Measurements from ENCODE around the gene SLIT1.

SLIT1 gene

GRCh38 chr10:97127509-97127908 lies 58.2 kb downstream of the SLIT1 start:
- no peak for TF ChIP-seq ZBTB7A (IDR thresholded peaks at IDR 0.05; ENCODE audit: low read depth)
- peak; percentile 46 for TF ChIP-seq USF1 (IDR thresholded peaks at IDR 0.05)

- no peak for TF ChIP-seq RAD21 (IDR thresholded peaks at IDR 0.05; ENCODE audit: low read depth)
- no peak for TF ChIP-seq TAF1 (IDR thresholded peaks at IDR 0.05; ENCODE audit: low read depth)
- no peak for TF ChIP-seq USF1 (IDR thresholded peaks at IDR 0.05)
- TF ChIP-seq NFIC (IDR thresholded peaks at IDR 0.05) = no peak
- TF ChIP-seq TCF12 (IDR thresholded peaks at IDR 0.05; ENCODE audit: low read depth) = no peak
- TF ChIP-seq CEBPB (IDR thresholded peaks at IDR 0.05) = no peak
- TF ChIP-seq REST (IDR thresholded peaks at IDR 0.05; ENCODE audit: low read depth) = no peak
- no peak for TF ChIP-seq CREB1 (IDR thresholded peaks at IDR 0.05; ENCODE audit: low read depth)
Observed at GRCh38 chr10:97124211-97124610, 61.5 kb downstream of the SLIT1 start.

GRCh38 chr10:97123765-97124164 lies 62.0 kb downstream of the SLIT1 start:
- no peak for TF ChIP-seq ZBTB7A (IDR thresholded peaks at IDR 0.05; ENCODE audit: low read depth)
- no peak for TF ChIP-seq MAX (IDR thresholded peaks at IDR 0.05)
- no peak for TF ChIP-seq TCF12 (IDR thresholded peaks at IDR 0.05; ENCODE audit: low read depth)
- TF ChIP-seq TAF1 (IDR thresholded peaks at IDR 0.05; ENCODE audit: low read depth) = no peak
- TF ChIP-seq USF1 (IDR thresholded peaks at IDR 0.05) = no peak
- no peak for TF ChIP-seq REST (IDR thresholded peaks at IDR 0.05; ENCODE audit: low read depth)
- TF ChIP-seq FOXM1 (IDR thresholded peaks at IDR 0.05; ENCODE audit: borderline replicate concordance, low read depth) = no peak
- no peak for TF ChIP-seq TEAD4 (IDR thresholded peaks at IDR 0.05)
- no peak for TF ChIP-seq YY1 (IDR thresholded peaks at IDR 0.05; ENCODE audit: low read depth)
- no peak for TF ChIP-seq NFIC (IDR thresholded peaks at IDR 0.05)
- TF ChIP-seq CREB1 (IDR thresholded peaks at IDR 0.05; ENCODE audit: low read depth) = no peak
- no peak for TF ChIP-seq EP300 (IDR thresholded peaks at IDR 0.05; ENCODE audit: borderline replicate concordance)
- no peak for TF ChIP-seq RAD21 (IDR thresholded peaks at IDR 0.05; ENCODE audit: low read depth)
- TF ChIP-seq EGR1 (IDR thresholded peaks at IDR 0.05) = no peak
- TF ChIP-seq CEBPB (IDR thresholded peaks at IDR 0.05) = no peak

- TF ChIP-seq TCF12 (IDR thresholded peaks at IDR 0.05; ENCODE audit: low read depth) (no peak), EGR1 (IDR thresholded peaks at IDR 0.05) (no peak), RAD21 (IDR thresholded peaks at IDR 0.05; ENCODE audit: low read depth) (no peak), MAX (IDR thresholded peaks at IDR 0.05) (no peak), TAF1 (IDR thresholded peaks at IDR 0.05; ENCODE audit: low read depth) (no peak), CREB1 (IDR thresholded peaks at IDR 0.05; ENCODE audit: low read depth) (no peak), YY1 (IDR thresholded peaks at IDR 0.05; ENCODE audit: low read depth) (no peak), USF1 (IDR thresholded peaks at IDR 0.05) (no peak), CEBPB (IDR thresholded peaks at IDR 0.05) (no peak), REST (IDR thresholded peaks at IDR 0.05; ENCODE audit: low read depth) (no peak), TEAD4 (IDR thresholded peaks at IDR 0.05) (no peak)
Observed at GRCh38 chr10:97121041-97121440, 64.7 kb downstream of the SLIT1 start.
